ENCODE results near the gene SPOCK3. TPM values are rescaled to one million over a fixed set of nuclear protein-coding genes. Genes with fewer than 3 reads are reported as not detected.
"Not testable (repeated sequence)": the region's sequence is repeated elsewhere in the genome, so short reads cannot be mapped to it uniquely, and the experiment has no call there.

The SPOCK3 gene
- total RNA-seq, 3 donors from 2014 or later: not detected

DNA sequence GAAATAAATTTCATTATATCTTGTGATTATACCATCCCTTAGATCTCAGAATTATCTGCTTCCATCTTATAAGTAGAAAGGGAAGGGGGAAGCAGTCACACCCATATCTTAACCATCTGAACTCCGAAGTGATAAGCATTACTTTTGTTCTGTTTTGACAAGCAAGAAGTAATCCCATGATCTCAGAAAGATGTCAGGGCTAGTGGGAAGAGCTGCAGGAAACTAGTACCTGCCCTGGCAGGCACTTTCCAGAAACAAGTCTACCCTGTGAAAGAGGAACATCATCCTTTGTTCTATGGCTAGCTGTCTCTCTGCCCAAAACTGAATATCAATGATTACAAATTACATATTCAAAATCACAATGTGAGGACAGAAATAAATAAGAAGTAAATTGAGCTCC, 244.4 kb downstream of the SPOCK3 start:
- no peaks in the 10 kb centered on the region for H3K4me1 Mint-ChIP-seq (ENCODE audit: low read depth)
- ATAC-seq (no peak), DNase-seq (no peak)
- H3K27me3 Mint-ChIP-seq (ENCODE audit: low read depth): no peaks in the 10 kb centered on the region
- H3K36me3 Mint-ChIP-seq (ENCODE audit: insufficient read depth): no peaks in the 10 kb centered on the region
- H3K9me3 Mint-ChIP-seq: no peaks in the 10 kb centered on the region
- no peak overlapping the region for H3K4me3 Mint-ChIP-seq

DNA sequence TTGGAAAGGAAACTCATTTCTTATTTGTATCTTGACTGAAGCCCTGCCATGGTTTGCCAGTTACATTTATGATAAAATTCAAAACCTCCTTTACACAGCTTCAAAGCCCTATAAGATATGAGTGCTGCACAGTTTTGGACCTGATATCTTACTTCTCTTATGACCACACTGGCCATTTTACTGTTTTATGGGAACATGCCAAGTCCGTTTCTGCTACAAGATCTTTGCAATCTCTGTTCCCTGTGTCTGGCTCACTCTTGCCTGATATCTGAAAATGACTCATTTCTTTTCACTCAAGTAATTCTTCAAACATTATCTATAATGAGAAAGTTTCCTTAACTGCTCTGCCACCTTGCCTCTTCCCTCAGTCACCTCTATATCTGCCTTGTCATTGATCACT, 247.3 kb downstream of the SPOCK3 start:
- DNase-seq (no peak), ATAC-seq (no peak)
- Mint-ChIP-seq H3K36me3 (ENCODE audit: insufficient read depth) (no peaks in the 10 kb centered on the region), H3K27me3 (ENCODE audit: low read depth) (no peaks in the 10 kb centered on the region), H3K4me1 (ENCODE audit: low read depth) (no peaks in the 10 kb centered on the region), H3K4me3 (no peak overlapping the region), H3K9me3 (peaks cover 3% of the 10 kb centered on the region)

GRCh38 chr4:166981847-166982246, 252.4 kb downstream of the SPOCK3 start:
- no peak for ATAC-seq
- Mint-ChIP-seq H3K36me3 (ENCODE audit: insufficient read depth) (no peaks in the 10 kb centered on the region), H3K27me3 (ENCODE audit: low read depth) (no peaks in the 10 kb centered on the region), H3K4me3 (no peak overlapping the region), H3K4me1 (ENCODE audit: low read depth) (no peaks in the 10 kb centered on the region), H3K9me3 (peaks cover 10% of the 10 kb centered on the region)
- DNase-seq: no peak

DNA sequence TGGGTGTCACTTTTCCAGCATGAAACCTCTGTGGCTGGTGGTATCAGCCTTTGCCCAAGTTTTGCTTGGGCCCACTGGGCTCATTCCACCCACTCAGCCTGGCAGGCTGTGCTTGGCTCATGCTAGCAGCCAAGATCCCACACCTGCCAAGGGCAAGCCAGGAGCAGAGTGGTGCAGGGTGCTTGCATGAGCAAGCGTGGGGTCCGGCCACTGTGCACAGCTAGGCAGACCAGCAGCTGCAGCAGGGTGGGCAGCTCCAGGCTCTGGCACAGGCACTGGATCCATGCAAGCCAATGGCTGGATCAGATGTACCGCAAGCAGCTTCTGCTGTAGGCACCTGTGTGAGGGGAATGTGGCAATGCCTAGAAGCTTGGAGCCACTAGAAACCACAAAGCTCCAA, 253.9 kb downstream of the SPOCK3 start:
- no peak for ATAC-seq
- H3K36me3 Mint-ChIP-seq (ENCODE audit: insufficient read depth): no peaks in the 10 kb centered on the region
- no peak overlapping the region for H3K4me3 Mint-ChIP-seq

DNA sequence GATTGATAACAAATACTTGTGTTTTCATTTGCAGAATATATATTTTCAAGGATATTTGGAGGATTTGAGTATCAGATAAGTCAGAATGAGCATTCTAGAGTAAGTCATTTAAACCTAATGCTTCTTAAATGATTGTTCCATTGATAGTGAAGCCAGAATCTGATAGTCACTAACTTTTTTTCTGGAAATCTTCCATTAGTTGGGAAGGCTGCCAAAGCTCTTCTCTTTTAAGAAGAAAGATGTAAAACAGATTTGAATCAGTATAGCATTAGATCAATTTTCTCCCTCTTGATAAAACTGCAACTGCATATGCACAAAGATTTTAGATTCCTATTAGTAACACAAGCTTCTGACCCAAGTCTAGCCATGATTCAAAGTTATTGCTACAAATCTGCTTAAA, 256.7 kb downstream of the SPOCK3 start:
- no peaks in the 10 kb centered on the region for H3K27me3 Mint-ChIP-seq (ENCODE audit: low read depth)
- no peak overlapping the region for H3K4me3 Mint-ChIP-seq

More for the DNA sequence above, 253.9 kb downstream of the SPOCK3 start:
- Mint-ChIP-seq H3K9me3 (peaks cover 10% of the 10 kb centered on the region), H3K27me3 (ENCODE audit: low read depth) (no peaks in the 10 kb centered on the region), H3K4me1 (ENCODE audit: low read depth) (no peaks in the 10 kb centered on the region)
- DNase-seq: no peak

DNA sequence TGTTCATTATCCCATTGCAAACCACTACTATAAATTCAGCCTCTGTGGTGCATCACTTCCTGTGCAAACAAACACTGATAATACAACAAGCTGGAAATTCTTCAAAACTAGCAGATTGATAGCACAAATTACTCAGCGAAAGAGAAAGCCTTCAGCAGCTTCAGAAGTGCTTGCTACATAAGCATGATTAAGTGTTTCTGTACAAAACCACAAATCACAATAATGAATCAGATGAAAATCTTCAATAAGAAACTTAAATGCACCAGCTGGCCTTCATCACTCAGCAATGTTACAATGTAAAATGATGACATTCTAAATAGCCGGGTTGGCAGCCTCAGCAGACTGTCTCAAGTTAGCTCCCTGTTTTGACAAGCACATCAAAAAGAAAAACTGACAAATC, 262.2 kb downstream of the SPOCK3 start:
- no peak for DNase-seq
- Mint-ChIP-seq H3K27me3 (ENCODE audit: low read depth) (no peaks in the 10 kb centered on the region), H3K36me3 (ENCODE audit: insufficient read depth) (no peaks in the 10 kb centered on the region), H3K4me1 (ENCODE audit: low read depth) (no peaks in the 10 kb centered on the region), H3K9me3 (peaks cover 18% of the 10 kb centered on the region), H3K4me3 (no peak overlapping the region)
- ATAC-seq: no peak

More for the DNA sequence above, 256.7 kb downstream of the SPOCK3 start:
- H3K9me3 Mint-ChIP-seq: peaks cover 8% of the 10 kb centered on the region
- H3K4me1 Mint-ChIP-seq (ENCODE audit: low read depth): no peaks in the 10 kb centered on the region
- no peak for DNase-seq
- no peak for ATAC-seq
- H3K36me3 Mint-ChIP-seq (ENCODE audit: insufficient read depth): no peaks in the 10 kb centered on the region

DNA sequence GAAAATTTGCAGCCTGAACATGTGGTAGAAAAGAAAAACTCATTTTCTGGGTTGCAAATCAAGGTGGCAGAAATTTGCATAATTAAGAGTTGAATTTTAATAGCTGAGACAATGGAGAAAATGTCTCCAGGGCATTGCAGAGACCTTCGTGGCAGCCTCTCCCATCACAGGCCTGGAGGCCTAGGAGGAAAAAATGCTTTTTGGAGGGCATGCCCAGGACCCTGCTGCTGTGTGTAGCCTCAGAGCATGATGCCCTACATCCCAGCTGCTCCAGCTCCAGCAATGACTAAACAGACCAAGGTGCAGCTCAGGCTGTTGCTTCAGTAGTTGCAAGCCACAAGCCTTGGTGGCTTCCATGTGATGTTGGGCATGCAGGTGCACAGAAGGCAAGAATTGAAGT, 266.1 kb downstream of the SPOCK3 start:
- H3K4me3 Mint-ChIP-seq; ATAC-seq; H3K4me1 Mint-ChIP-seq (ENCODE audit: low read depth); H3K27me3 Mint-ChIP-seq (ENCODE audit: low read depth); DNase-seq; H3K36me3 Mint-ChIP-seq (ENCODE audit: insufficient read depth): not testable (repeated sequence)
- peaks cover 24% of the 10 kb centered on the region for H3K9me3 Mint-ChIP-seq

DNA sequence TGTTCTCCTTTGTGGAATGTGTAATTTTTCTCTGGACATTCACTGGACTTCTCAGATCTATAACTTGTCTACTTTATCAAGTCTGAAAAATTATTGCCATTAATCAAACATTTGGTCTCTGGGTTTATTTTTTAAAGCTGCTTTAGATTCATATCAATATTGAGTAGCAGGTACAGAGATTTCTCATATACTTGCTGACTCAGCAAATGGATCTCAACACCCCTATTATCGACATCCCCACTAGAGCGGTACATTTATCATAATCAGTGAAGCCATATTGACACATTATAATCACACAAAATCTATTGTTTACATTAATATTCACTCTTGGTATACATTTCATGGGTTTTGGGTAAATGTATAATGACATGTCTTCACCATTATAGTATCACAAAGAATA, 268.7 kb downstream of the SPOCK3 start:
- Mint-ChIP-seq H3K36me3 (ENCODE audit: insufficient read depth) (no peaks in the 10 kb centered on the region), H3K4me1 (ENCODE audit: low read depth) (no peaks in the 10 kb centered on the region), H3K4me3 (no peak overlapping the region), H3K27me3 (ENCODE audit: low read depth) (no peaks in the 10 kb centered on the region), H3K9me3 (peaks cover 24% of the 10 kb centered on the region)
- no peak for DNase-seq
- no peak for ATAC-seq

DNA sequence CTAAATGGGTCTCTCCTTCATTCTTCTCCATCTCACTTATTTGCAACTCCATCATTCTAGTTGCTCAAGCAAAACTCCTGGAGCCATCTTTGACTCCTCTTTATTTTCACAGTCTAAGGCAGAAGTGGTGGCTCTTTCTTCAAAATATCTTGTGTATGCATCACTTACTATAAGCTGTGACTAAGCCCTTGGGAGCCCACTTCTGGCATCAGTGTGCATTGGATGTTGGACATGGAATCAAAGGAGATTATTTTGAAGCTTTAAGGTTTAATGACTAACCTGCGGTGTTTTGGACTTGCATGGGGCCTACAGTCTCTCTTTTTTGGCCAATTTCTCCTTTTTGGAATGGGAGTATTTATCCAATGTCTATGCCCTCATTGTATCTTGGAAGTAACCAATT, 276.8 kb downstream of the SPOCK3 start:
- H3K27me3 Mint-ChIP-seq (ENCODE audit: low read depth): no peaks in the 10 kb centered on the region
- H3K9me3 Mint-ChIP-seq: peaks cover 25% of the 10 kb centered on the region
- no peaks in the 10 kb centered on the region for H3K4me1 Mint-ChIP-seq (ENCODE audit: low read depth)
- no peaks in the 10 kb centered on the region for H3K36me3 Mint-ChIP-seq (ENCODE audit: insufficient read depth)
- H3K4me3 Mint-ChIP-seq: no peak overlapping the region
- ATAC-seq (no peak), DNase-seq (no peak)

GRCh38 chr4:166956484-166956883, 277.8 kb downstream of the SPOCK3 start:
- DNase-seq (no peak), ATAC-seq (no peak)
- Mint-ChIP-seq H3K27me3 (ENCODE audit: low read depth) (no peaks in the 10 kb centered on the region), H3K9me3 (peaks cover 25% of the 10 kb centered on the region), H3K4me1 (ENCODE audit: low read depth) (no peaks in the 10 kb centered on the region), H3K36me3 (ENCODE audit: insufficient read depth) (no peaks in the 10 kb centered on the region), H3K4me3 (no peak overlapping the region)

DNA sequence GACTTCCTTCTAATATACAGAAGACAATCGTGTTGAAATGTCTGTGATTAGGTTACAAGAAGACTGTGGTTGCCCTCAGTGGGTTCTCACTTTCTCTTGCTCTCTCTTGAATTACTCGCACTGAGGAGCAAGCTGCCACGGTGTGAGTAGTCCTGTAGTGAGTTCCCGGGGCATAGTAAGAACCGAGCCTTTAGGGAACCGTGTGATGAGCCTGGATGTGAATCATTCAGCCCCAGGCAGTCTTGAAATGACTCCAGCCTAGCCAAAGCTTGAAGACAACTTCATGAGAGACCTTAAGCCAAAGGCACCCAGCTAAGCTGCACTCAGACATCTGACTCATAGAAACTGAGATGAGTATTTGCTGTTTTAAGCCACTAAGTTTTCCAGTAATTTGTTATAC, 292.7 kb downstream of the SPOCK3 start:
- no peaks in the 10 kb centered on the region for H3K27me3 Mint-ChIP-seq (ENCODE audit: low read depth)
- H3K36me3 Mint-ChIP-seq (ENCODE audit: insufficient read depth): no peaks in the 10 kb centered on the region
- H3K4me1 Mint-ChIP-seq (ENCODE audit: low read depth): no peaks in the 10 kb centered on the region
- ATAC-seq (peak in 1 of 2 donors; percentile 53), DNase-seq (no peak)
- peaks cover 3% of the 10 kb centered on the region for H3K9me3 Mint-ChIP-seq
- no peak overlapping the region for H3K4me3 Mint-ChIP-seq

GRCh38 chr4:166930464-166930863, 303.8 kb downstream of the SPOCK3 start:
- ATAC-seq: no peak
- no peaks in the 10 kb centered on the region for H3K4me1 Mint-ChIP-seq (ENCODE audit: low read depth)
- no peaks in the 10 kb centered on the region for H3K36me3 Mint-ChIP-seq (ENCODE audit: insufficient read depth)
- no peak overlapping the region for H3K4me3 Mint-ChIP-seq
- H3K9me3 Mint-ChIP-seq: peaks cover 8% of the 10 kb centered on the region
- H3K27me3 Mint-ChIP-seq (ENCODE audit: low read depth): no peaks in the 10 kb centered on the region
- DNase-seq: no peak

- no peak for ATAC-seq
- no peaks in the 10 kb centered on the region for H3K27me3 Mint-ChIP-seq (ENCODE audit: low read depth)
- no peak for DNase-seq
- peaks cover 6% of the 10 kb centered on the region for H3K9me3 Mint-ChIP-seq
- no peaks in the 10 kb centered on the region for H3K4me1 Mint-ChIP-seq (ENCODE audit: low read depth)
- no peaks in the 10 kb centered on the region for H3K36me3 Mint-ChIP-seq (ENCODE audit: insufficient read depth)
- H3K4me3 Mint-ChIP-seq: no peak overlapping the region
Measured at GRCh38 chr4:166924424-166924823, 309.9 kb downstream of the SPOCK3 start.

GRCh38 chr4:166913926-166914325, 320.4 kb downstream of the SPOCK3 start:
- no peak overlapping the region for H3K4me3 Mint-ChIP-seq
- no peak for ATAC-seq
- H3K4me1 Mint-ChIP-seq (ENCODE audit: low read depth): no peaks in the 10 kb centered on the region
- DNase-seq: no peak
- peaks cover 6% of the 10 kb centered on the region for H3K9me3 Mint-ChIP-seq
- H3K27me3 Mint-ChIP-seq (ENCODE audit: low read depth): no peaks in the 10 kb centered on the region
- H3K36me3 Mint-ChIP-seq (ENCODE audit: insufficient read depth): no peaks in the 10 kb centered on the region

DNA sequence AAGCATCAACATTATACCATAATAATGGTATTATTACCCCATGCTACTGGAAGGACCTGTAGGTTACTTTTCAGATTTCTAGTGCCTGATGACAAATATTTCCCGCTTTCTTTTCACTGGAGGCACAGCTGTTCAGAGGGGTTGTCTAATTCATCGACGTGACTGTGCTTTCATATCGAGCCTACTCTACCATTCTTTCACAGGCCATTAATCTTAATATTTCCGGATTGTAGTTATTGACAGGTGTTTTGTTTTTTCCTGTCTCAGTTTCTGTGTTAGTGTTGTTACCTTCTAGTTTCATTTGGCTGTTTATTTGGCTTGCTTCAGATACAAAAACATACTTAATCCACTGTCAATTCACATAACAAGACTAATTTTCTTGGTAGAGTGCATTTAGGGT, 330.9 kb downstream of the SPOCK3 start:
- no peak for DNase-seq
- Mint-ChIP-seq H3K4me1 (ENCODE audit: low read depth) (no peaks in the 10 kb centered on the region), H3K4me3 (no peak overlapping the region), H3K9me3 (peaks cover 11% of the 10 kb centered on the region), H3K27me3 (ENCODE audit: low read depth) (no peaks in the 10 kb centered on the region), H3K36me3 (ENCODE audit: insufficient read depth) (no peaks in the 10 kb centered on the region)
- ATAC-seq: no peak

DNA sequence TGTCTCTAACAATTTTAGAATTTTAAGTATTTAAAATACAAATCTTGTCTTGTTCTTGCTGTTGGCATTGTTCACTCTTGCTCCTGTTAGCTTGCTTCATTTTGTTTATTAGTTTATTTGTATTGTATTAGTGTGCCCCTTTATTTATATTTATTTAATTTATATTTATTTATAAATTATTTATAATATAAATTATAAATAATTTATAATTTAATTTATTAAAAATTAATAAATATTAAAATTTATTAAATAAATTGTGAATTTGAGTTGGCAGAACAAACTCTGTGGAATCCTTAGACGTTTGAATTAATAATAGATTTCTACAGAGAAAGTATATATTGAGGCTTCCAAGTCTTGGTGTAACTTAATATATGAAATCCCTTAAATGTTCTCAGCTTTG, 331.4 kb downstream of the SPOCK3 start:
- Mint-ChIP-seq H3K36me3 (ENCODE audit: insufficient read depth) (no peaks in the 10 kb centered on the region), H3K27me3 (ENCODE audit: low read depth) (no peaks in the 10 kb centered on the region), H3K9me3 (peaks cover 11% of the 10 kb centered on the region), H3K4me1 (ENCODE audit: low read depth) (no peaks in the 10 kb centered on the region), H3K4me3 (no peak overlapping the region)
- ATAC-seq (no peak), DNase-seq (no peak)

Data from activated T-cell treated with anti-CD3 and anti-CD28 coated beads, Interleukin-2, amount 50 U/mL, for 4 hours (primary cell).